ENCODE data around the gene PGM5.

DNA sequence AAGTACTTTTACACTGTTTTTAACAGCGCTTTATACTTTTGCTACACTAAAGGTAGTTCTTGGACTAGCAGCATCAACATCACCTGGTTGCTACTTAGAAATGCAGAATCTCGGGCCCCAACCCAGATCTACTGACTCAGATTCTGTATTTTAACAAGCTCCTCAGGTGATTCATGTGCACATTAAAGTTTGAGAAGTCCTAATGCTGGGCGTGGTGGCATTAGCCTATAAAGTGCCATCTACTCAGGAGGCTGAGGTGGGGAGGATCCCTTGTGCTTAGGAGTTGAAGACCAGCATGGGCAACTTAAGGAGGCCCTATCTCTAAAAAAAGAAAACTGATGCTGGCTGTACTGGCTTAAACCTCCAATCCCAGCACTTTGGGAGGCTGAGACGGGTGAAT, 157.6 kb downstream of the PGM5 start:
- TF ChIP-seq EZH2phosphoT487 (IDR thresholded peaks at IDR 0.05; ENCODE audit: low read length): no peak
- TF ChIP-seq, protein P1, sequence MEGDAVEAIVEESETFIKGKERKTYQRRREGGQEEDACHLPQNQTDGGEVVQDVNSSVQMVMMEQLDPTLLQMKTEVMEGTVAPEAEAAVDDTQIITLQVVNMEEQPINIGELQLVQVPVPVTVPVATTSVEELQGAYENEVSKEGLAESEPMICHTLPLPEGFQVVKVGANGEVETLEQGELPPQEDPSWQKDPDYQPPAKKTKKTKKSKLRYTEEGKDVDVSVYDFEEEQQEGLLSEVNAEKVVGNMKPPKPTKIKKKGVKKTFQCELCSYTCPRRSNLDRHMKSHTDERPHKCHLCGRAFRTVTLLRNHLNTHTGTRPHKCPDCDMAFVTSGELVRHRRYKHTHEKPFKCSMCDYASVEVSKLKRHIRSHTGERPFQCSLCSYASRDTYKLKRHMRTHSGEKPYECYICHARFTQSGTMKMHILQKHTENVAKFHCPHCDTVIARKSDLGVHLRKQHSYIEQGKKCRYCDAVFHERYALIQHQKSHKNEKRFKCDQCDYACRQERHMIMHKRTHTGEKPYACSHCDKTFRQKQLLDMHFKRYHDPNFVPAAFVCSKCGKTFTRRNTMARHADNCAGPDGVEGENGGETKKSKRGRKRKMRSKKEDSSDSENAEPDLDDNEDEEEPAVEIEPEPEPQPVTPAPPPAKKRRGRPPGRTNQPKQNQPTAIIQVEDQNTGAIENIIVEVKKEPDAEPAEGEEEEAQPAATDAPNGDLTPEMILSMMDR (IDR thresholded peaks at IDR 0.05; ENCODE audit: low read length): no peak

Data from MM.1S (cell line).